ENCODE results near the gene PPP6R2. TPM values are rescaled to one million over a fixed set of nuclear protein-coding genes. Genes with fewer than 3 reads are reported as not detected.
A peak's percentile ranks its signal among the peaks of the same experiment; 100 is the strongest.

Gene PPP6R2
- total and polyA plus RNA-seq, 7 experiments from 2014 or later, result 17.0 to 88.1 (median 63.9) TPM

GRCh38 chr22:50490531-50491308 lies 147.6 kb downstream of the PPP6R2 start:
- Histone ChIP-seq H3K4me3 (ENCODE audit: low read length) (no peak overlapping the region), H3K27ac (ENCODE audit: low read depth, low read length) (no peak overlapping the region), H3K4me1 (ENCODE audit: control insufficient read depth in 2 of 2, insufficient read depth in 2 of 2, low read length in 2 of 2) (peaks cover 0 to 6% of the 10 kb centered on the region in 2 donors), H3K9me3 (ENCODE audit: control insufficient read depth in 2 of 3, low read length in 3 of 3) (no peaks in the 10 kb centered on the region), H3K36me3 (ENCODE audit: control insufficient read depth in 2 of 3, insufficient read depth in 3 of 3, low read length in 3 of 3) (no peaks in the 10 kb centered on the region), H3K27me3 (ENCODE audit: control insufficient read depth in 2 of 2, insufficient read depth in 2 of 2, low read length in 2 of 2) (no peaks in the 10 kb centered on the region)
- DNase-seq (no peak), ATAC-seq (peak; percentile 22)
- intact Hi-C loops (cut with micrococcal nuclease), result loop anchor here in 1 of 2 donors (10.0 kb wide), 1 partner anchor 46 kb away; no protein-coding TSS in a partner anchor
- CTCF ChIA-PET, result interaction anchor here (0.6 kb wide), 1 partner anchor 264 kb away, joined by 3 read pairs; no protein-coding TSS in a partner anchor
- Mint-ChIP-seq H3K36me3 (no peaks in the 10 kb centered on the region), H3K9me3 (no peaks in the 10 kb centered on the region), H3K4me3 (peak overlapping the region; percentile 16 to 73 (median 59)), H3K4me1 (peaks cover 6 to 12% (median 8%) of the 10 kb centered on the region in 7 donors), H3K27ac (peak overlapping the region in 3 of 9 donors; percentile 39 to 72 (median 40)), H3K27me3 (peaks cover 0 to 5% (median 0%) of the 10 kb centered on the region in 5 donors)
- POLR2A ChIA-PET, result interaction anchor here (0.6 to 1.4 kb wide), 2 partner anchors 17 to 66 kb away, joined by 3 to 4 read pairs; partner anchors contain the start of genes LMF2 and NCAPH2

Other genes starting within 250 kb of the PPP6R2 start
- 1 to 10 TPM in 1 of 5 experiments, under 1 TPM in 2, not detected in 2; 0.27 to 2.0 (median 0.66) TPM for gene PANX2, start 172.6 kb upstream of the PPP6R2 start, total RNA-seq
- gene PANX2, start 172.6 kb upstream of the PPP6R2 start, polyA plus RNA-seq, result not detected
- 100 to 1,000 TPM; 106 to 157 (median 124) TPM for gene TRABD, start 157.4 kb upstream of the PPP6R2 start, total RNA-seq
- 10 to 100 TPM; 29.4 to 50.0 TPM for gene TRABD, start 157.4 kb upstream of the PPP6R2 start, polyA plus RNA-seq
- gene SELENOO, start 142.3 kb upstream of the PPP6R2 start, total RNA-seq, result 10 to 100 TPM; 26.7 to 36.6 (median 32.4) TPM
- 1 to 10 TPM; 3.4 to 5.9 TPM for gene SELENOO, start 142.3 kb upstream of the PPP6R2 start, polyA plus RNA-seq
- 100 to 1,000 TPM in 4 of 5 experiments, 10 to 100 TPM in 1; 67.8 to 146 (median 134) TPM for gene TUBGCP6, start 98.3 kb upstream of the PPP6R2 start, total RNA-seq
- gene TUBGCP6, start 98.3 kb upstream of the PPP6R2 start, polyA plus RNA-seq, result 10 to 100 TPM; 15.2 to 28.4 TPM
- gene HDAC10, start 92.1 kb upstream of the PPP6R2 start, total RNA-seq, result 100 to 1,000 TPM in 3 of 5 experiments, 10 to 100 TPM in 2; 95.9 to 139 (median 105) TPM
- gene HDAC10, start 92.1 kb upstream of the PPP6R2 start, polyA plus RNA-seq, result 1 to 10 TPM; 7.1 to 9.8 TPM
- gene MAPK12, start 81.6 kb upstream of the PPP6R2 start, total RNA-seq, result 1 to 10 TPM; 1.7 to 6.2 (median 2.3) TPM
- gene MAPK12, start 81.6 kb upstream of the PPP6R2 start, polyA plus RNA-seq, result under 1 TPM in 1 of 2 donors, not detected in 1; 0.07 TPM
- gene MAPK11, start 72.9 kb upstream of the PPP6R2 start, total RNA-seq, result 10 to 100 TPM in 1 of 5 experiments, 1 to 10 TPM in 4; 1.3 to 22.9 (median 4.5) TPM
- under 1 TPM; 0.13 to 0.19 TPM for gene MAPK11, start 72.9 kb upstream of the PPP6R2 start, polyA plus RNA-seq
- 100 to 1,000 TPM in 1 of 5 experiments, 10 to 100 TPM in 2, 1 to 10 TPM in 2; 2.9 to 138 (median 12.6) TPM for gene PLXNB2, start 35.7 kb upstream of the PPP6R2 start, total RNA-seq
- gene PLXNB2, start 35.7 kb upstream of the PPP6R2 start, polyA plus RNA-seq, result under 1 TPM; 0.05 to 0.32 TPM
- gene DENND6B, start 16.3 kb upstream of the PPP6R2 start, total RNA-seq, result 1 to 10 TPM; 2.1 to 4.0 (median 2.8) TPM
- under 1 TPM; 0.19 to 0.61 TPM for gene DENND6B, start 16.3 kb upstream of the PPP6R2 start, polyA plus RNA-seq
- 100 to 1,000 TPM; 161 to 209 (median 181) TPM for gene SBF1, start 131.7 kb downstream of the PPP6R2 start, total RNA-seq
- gene SBF1, start 131.7 kb downstream of the PPP6R2 start, polyA plus RNA-seq, result 10 to 100 TPM; 15.2 to 40.2 TPM
- gene ADM2, start 138.2 kb downstream of the PPP6R2 start, total RNA-seq, result 1 to 10 TPM; 1.3 to 4.5 (median 4.0) TPM
- gene ADM2, start 138.2 kb downstream of the PPP6R2 start, polyA plus RNA-seq, result under 1 TPM; 0.24 to 0.44 TPM
- gene MIOX, start 143.5 kb downstream of the PPP6R2 start, total RNA-seq, result under 1 TPM in 1 of 5 experiments, not detected in 4; 0.22 TPM
- not detected for gene MIOX, start 143.5 kb downstream of the PPP6R2 start, polyA plus RNA-seq
- gene LMF2, start 164.4 kb downstream of the PPP6R2 start, total RNA-seq, result 100 to 1,000 TPM; 101 to 133 (median 118) TPM
- gene LMF2, start 164.4 kb downstream of the PPP6R2 start, polyA plus RNA-seq, result 10 to 100 TPM; 15.0 to 25.5 TPM
- 100 to 1,000 TPM in 2 of 5 experiments, 10 to 100 TPM in 3; 74.3 to 135 (median 91.1) TPM for gene NCAPH2, start 164.9 kb downstream of the PPP6R2 start, total RNA-seq
- 10 to 100 TPM; 37.8 to 46.6 TPM for gene NCAPH2, start 164.9 kb downstream of the PPP6R2 start, polyA plus RNA-seq
- 10 to 100 TPM in 1 of 5 experiments, 1 to 10 TPM in 4; 2.2 to 12.0 (median 5.5) TPM for gene SCO2, start 182.3 kb downstream of the PPP6R2 start, total RNA-seq
- gene SCO2, start 182.3 kb downstream of the PPP6R2 start, polyA plus RNA-seq, result 1 to 10 TPM; 4.9 to 9.4 TPM
- 100 to 1,000 TPM in 2 of 5 experiments, 10 to 100 TPM in 1, 1 to 10 TPM in 2; 5.4 to 161 (median 20.4) TPM for gene TYMP, start 186.7 kb downstream of the PPP6R2 start, total RNA-seq
- 1 to 10 TPM; 2.7 to 2.8 TPM for gene TYMP, start 186.7 kb downstream of the PPP6R2 start, polyA plus RNA-seq
- gene KLHDC7B, start 202.6 kb downstream of the PPP6R2 start, total RNA-seq, result 10 to 100 TPM in 1 of 5 experiments, 1 to 10 TPM in 4; 4.4 to 17.2 (median 6.8) TPM
- gene KLHDC7B, start 202.6 kb downstream of the PPP6R2 start, polyA plus RNA-seq, result 10 to 100 TPM in 1 of 2 donors, 1 to 10 TPM in 1; 7.8 to 10.0 TPM
- gene SYCE3, start 219.6 kb downstream of the PPP6R2 start, total RNA-seq, result not detected
- gene SYCE3, start 219.6 kb downstream of the PPP6R2 start, polyA plus RNA-seq, result not detected
- 100 to 1,000 TPM in 1 of 5 experiments, 10 to 100 TPM in 4; 43.9 to 108 (median 66.7) TPM for gene CPT1B, start 235.1 kb downstream of the PPP6R2 start, total RNA-seq
- gene CPT1B, start 235.1 kb downstream of the PPP6R2 start, polyA plus RNA-seq, result 1 to 10 TPM in 1 of 2 donors, under 1 TPM in 1; 0.32 to 2.8 TPM
- gene CHKB, start 239.5 kb downstream of the PPP6R2 start, total RNA-seq, result 100 to 1,000 TPM; 121 to 214 (median 191) TPM
- gene CHKB, start 239.5 kb downstream of the PPP6R2 start, polyA plus RNA-seq, result 10 to 100 TPM; 24.2 to 29.4 TPM

All from naive thymus-derived CD4-positive, alpha-beta T cell (primary cell).